ENCODE measurements around the gene ZBTB45.
A peak's percentile ranks its signal among the peaks of the same experiment; 100 is the strongest.
"Not testable (repeated sequence)": the region's sequence is repeated elsewhere in the genome, so short reads cannot be mapped to it uniquely, and the experiment has no call there.

The ZBTB45 gene

DNA sequence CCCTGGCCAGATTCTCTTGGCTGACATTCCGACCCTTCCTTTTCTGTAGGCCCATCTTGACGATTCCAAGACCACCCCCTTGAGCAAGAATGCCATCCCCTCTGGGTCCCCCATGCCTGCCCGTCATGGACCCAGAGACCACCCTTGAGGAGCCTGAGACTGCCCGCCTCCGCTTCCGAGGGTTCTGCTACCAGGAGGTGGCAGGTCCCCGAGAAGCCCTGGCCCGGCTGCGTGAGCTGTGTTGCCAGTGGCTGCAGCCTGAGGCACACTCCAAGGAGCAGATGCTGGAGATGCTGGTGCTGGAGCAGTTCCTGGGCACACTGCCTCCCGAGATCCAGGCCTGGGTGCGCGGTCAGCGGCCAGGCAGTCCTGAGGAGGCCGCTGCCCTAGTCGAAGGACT, 42.5 kb downstream of the ZBTB45 start:
- H3K9ac ChIP-seq (ENCODE audit: insufficient read length), result no peak overlapping the region
- no peak for DNase-seq (ENCODE audit: low read depth, low spot score)

DNA sequence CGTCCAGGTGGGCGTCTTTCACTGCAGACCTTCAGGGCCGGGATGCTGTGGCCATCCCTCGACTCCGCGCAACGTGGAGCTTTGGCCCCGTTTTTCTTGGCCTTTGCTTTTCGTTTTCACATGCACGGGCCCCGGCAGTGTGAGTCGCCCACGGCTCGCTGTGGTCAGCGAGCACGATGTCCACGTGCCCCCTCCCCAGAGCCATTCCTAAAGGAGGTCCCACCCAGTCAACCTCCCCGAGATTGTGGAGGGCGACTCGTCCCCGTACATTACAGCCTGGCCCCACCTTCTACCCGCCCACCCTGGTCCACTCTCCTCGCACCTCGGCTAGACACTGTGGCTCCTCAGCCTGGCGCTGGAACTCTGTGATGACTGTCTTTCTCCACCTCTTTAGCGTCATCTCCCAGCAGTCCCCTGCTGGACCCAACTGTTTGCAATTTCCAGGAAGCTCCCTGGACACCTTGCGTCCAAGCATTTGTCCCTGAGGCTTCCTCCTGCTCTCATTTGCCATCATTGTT, 43.1 kb downstream of the ZBTB45 start:
- H3K9me3 ChIP-seq (ENCODE audit: low read depth, low read length), result no peaks in the 10 kb centered on the region
- H3K4me3 ChIP-seq, result peak overlapping the region; percentile 84
- no peak for TF ChIP-seq POLR2AphosphoS5 (IDR thresholded peaks at IDR 0.05; ENCODE audit: borderline replicate concordance, low read depth, low read length)
- no peak for TF ChIP-seq EZH2 (IDR thresholded peaks at IDR 0.05)
- TF ChIP-seq FOXP2 (optimal IDR thresholded peaks at IDR 0.05; ENCODE audit: control extremely low read depth, extremely low read length, insufficient read depth), result no peak
- peak overlapping the region; percentile 78 for H3K9ac ChIP-seq (ENCODE audit: insufficient read length)
- no peaks in the 10 kb centered on the region for H3K36me3 ChIP-seq (ENCODE audit: insufficient read depth, low read length)
- H3K27ac ChIP-seq, result peak overlapping the region; percentile 73; the same call in 1 of the 2 replicates
- no peak for DNase-seq (ENCODE audit: low read depth, low spot score)

More for the DNA sequence above, 42.5 kb downstream of the ZBTB45 start:
- H3K9me3 ChIP-seq (ENCODE audit: low read depth, low read length), result no peaks in the 10 kb centered on the region
- no peak overlapping the region; the same call in 1 of the 2 replicates for H3K4me3 ChIP-seq
- H3K27ac ChIP-seq, result no peak overlapping the region
- H3K36me3 ChIP-seq (ENCODE audit: insufficient read depth, low read length), result no peaks in the 10 kb centered on the region
- TF ChIP-seq FOXP2 (optimal IDR thresholded peaks at IDR 0.05; ENCODE audit: control extremely low read depth, extremely low read length, insufficient read depth) (no peak), EZH2 (IDR thresholded peaks at IDR 0.05) (no peak), POLR2AphosphoS5 (IDR thresholded peaks at IDR 0.05; ENCODE audit: borderline replicate concordance, low read depth, low read length) (no peak; the same call in 1 of the 2 replicates)

DNA sequence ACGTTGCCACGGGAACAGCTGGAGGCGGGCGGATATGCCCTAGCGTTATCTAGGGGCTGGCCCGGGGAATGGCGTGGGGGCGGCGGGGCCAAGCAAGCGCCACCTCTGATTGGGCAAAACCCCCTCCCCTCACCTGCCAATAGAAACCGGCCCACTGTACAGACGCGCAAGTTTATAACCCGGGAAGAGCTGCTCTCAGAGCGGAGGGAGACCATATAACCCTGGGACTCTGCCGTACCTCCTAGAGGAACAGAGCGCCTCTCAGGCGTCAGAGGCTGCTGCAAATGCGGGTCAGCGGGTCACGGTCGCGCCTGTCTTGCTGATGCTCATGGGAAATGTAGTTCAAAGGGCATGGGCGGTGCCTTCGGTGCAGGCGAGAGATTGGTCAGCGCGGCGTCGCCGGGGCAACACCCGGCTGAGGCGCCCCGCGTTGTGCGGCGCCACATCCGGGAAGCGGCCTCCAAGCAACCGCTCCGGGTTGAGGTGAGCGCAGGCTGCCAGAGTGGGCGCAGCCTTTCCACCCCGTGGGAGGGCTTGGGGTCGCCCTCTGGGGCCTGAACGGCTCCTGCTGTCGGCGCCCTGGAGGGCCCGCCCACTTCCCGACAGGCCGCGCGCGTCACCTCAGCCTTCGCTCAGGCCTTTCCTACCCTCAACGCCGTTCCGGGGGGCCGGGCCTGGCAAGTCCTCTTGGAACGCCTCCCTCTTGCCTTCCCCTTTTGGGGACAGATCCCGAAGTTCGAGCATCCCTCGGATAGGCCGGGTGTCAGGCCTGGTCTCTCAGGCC, 43.7 kb downstream of the ZBTB45 start, which contains the start of gene ZNF446:
Gene ZNF446 (plus strand): TSS at position 639 of the 784 bp plus-strand sequence. CDS start 867 bp downstream, outside the sequence.
- H3K9ac ChIP-seq (ENCODE audit: insufficient read length), result peak within 1 kb of the TSS; percentile 78
- H3K9me3 ChIP-seq (ENCODE audit: low read depth, low read length), result no peaks in the 10 kb centered on the region
- H3K36me3 ChIP-seq (ENCODE audit: insufficient read depth, low read length), result no peaks in the 10 kb centered on the region; the same call in 1 of the 2 replicates
- peak; percentile 90 for DNase-seq (ENCODE audit: low read depth, low spot score)
- peak within 1 kb of the TSS; percentile 73 for H3K27ac ChIP-seq
- H3K4me3 ChIP-seq, result peak within 1 kb of the TSS; percentile 84
- TF ChIP-seq FOXP2 (optimal IDR thresholded peaks at IDR 0.05; ENCODE audit: control extremely low read depth, extremely low read length, insufficient read depth), result no peak
- peak; percentile 74; the same call in 1 of the 2 replicates for TF ChIP-seq POLR2AphosphoS5 (IDR thresholded peaks at IDR 0.05; ENCODE audit: borderline replicate concordance, low read depth, low read length)
- no peak for TF ChIP-seq EZH2 (IDR thresholded peaks at IDR 0.05)

DNA sequence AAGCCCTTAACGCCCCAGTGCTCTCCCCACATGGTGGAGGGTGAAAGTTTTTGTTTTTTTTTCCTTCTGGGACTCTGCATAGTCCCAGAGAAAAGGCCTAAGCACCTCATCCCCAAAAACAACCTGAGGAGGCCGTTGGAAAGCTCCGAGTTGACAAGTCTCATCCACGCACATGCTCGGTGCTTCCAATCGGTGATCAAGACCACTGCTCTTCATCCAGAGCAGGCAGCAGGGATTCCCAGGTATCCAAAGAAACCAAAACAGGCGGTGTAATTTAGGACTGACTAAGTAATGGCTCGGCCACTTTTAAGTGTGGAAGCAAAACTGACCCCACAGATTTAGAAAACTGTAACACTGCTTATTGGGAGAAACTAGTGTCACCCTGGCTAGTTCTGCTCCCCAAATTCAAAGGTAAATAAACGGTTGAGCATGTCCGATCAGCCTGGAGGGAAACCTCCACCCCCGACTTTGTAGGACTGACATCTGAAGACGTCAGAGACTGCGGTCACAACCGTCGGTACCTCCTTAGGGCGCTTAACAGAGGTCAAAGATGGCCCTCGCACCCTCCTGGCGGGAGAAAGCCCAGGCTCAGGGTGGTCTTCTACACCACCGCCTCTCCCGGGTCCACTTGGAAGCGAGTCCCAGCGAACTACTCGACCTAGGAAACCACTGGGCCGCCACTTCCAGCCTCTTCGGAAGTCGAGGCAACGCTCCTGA, 44.5 kb downstream of the ZBTB45 start:
- peak overlapping the region; percentile 73; the same call in 1 of the 2 replicates for H3K27ac ChIP-seq
- peak overlapping the region; percentile 43 for H3K9ac ChIP-seq (ENCODE audit: insufficient read length)

DNA sequence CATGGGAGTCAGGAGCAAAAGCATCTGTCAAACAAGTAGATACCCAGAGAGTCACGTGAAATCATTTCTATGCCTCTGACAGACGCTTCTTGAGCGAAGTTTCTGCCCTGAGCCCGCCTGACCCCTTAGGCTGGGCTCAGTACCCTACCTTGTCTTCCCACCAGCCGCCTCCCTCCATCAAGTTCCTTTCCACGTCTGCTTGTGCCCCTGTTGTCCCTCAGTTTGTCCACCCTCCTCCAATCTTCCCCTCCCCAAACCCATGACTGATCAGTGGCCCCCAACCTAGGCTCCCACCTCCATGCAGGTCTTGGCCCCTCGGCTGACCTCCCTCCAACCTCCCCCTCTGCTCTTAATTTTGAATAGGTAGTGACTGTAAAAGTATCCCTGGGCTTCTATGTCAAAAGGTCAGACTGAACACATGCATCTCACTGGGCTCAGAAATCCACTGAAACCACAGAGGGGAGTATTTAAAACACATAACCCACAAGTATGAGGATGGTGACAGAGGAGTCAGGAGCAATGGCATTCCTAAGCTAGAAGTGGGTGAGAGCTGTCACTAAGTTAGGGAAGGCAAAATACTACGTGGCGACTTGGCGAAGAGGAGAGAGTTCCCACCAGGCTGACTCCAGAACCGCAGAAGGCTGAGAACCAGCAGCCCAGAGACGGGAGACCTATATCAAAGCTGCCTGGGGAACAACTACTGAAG, 45.2 kb downstream of the ZBTB45 start:
- H3K36me3 ChIP-seq (ENCODE audit: insufficient read depth, low read length), result no peaks in the 10 kb centered on the region; the same call in 1 of the 2 replicates
- no peak for TF ChIP-seq FOXP2 (optimal IDR thresholded peaks at IDR 0.05; ENCODE audit: control extremely low read depth, extremely low read length, insufficient read depth)
- TF ChIP-seq POLR2AphosphoS5 (IDR thresholded peaks at IDR 0.05; ENCODE audit: borderline replicate concordance, low read depth, low read length), result peak; percentile 25; the same call in 1 of the 2 replicates
- TF ChIP-seq EZH2 (IDR thresholded peaks at IDR 0.05), result no peak
- no peak for DNase-seq (ENCODE audit: low read depth, low spot score)
- H3K9me3 ChIP-seq (ENCODE audit: low read depth, low read length), result no peaks in the 10 kb centered on the region
- no peak overlapping the region for H3K27ac ChIP-seq
- H3K9ac ChIP-seq (ENCODE audit: insufficient read length), result no peak overlapping the region
- H3K4me3 ChIP-seq, result no peak overlapping the region

More for the DNA sequence above, 44.5 kb downstream of the ZBTB45 start:
- Histone ChIP-seq H3K9me3 (ENCODE audit: low read depth, low read length) (no peaks in the 10 kb centered on the region), H3K4me3 (peak overlapping the region; percentile 84), H3K36me3 (ENCODE audit: insufficient read depth, low read length) (no peaks in the 10 kb centered on the region; the same call in 1 of the 2 replicates)
- DNase-seq (ENCODE audit: low read depth, low spot score), result no peak
- no peak for TF ChIP-seq FOXP2 (optimal IDR thresholded peaks at IDR 0.05; ENCODE audit: control extremely low read depth, extremely low read length, insufficient read depth)
- no peak for TF ChIP-seq EZH2 (IDR thresholded peaks at IDR 0.05)
- TF ChIP-seq POLR2AphosphoS5 (IDR thresholded peaks at IDR 0.05; ENCODE audit: borderline replicate concordance, low read depth, low read length), result no peak; the same call in 1 of the 2 replicates

DNA sequence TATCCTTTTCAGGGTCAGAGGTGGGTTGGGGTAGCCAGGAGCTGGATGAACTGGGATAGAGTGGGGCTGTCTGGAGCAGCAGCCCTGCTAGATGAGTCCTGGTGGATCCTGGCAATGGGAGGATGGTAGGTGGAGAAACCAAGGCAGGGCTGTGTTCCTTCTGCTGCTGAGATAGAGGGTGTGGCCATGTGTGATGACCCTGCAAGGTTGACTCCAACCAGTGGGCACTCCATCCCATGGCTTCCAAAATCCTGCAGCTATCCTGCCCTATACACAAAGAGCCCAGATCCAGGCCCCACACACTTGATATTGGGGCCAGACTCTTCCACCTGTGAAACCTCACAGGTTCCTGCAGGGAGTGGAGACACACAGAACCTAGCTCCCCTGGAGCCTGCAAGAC, 45.8 kb downstream of the ZBTB45 start:
- no peak for DNase-seq (ENCODE audit: low read depth, low spot score)
- no peak; the same call in 1 of the 2 replicates for TF ChIP-seq POLR2AphosphoS5 (IDR thresholded peaks at IDR 0.05; ENCODE audit: borderline replicate concordance, low read depth, low read length)
- no peak for TF ChIP-seq EZH2 (IDR thresholded peaks at IDR 0.05)
- no peak for TF ChIP-seq FOXP2 (optimal IDR thresholded peaks at IDR 0.05; ENCODE audit: control extremely low read depth, extremely low read length, insufficient read depth)
- Histone ChIP-seq H3K27ac (no peak overlapping the region), H3K9me3 (ENCODE audit: low read depth, low read length) (no peaks in the 10 kb centered on the region), H3K9ac (ENCODE audit: insufficient read length) (no peak overlapping the region), H3K4me3 (no peak overlapping the region), H3K36me3 (ENCODE audit: insufficient read depth, low read length) (no peaks in the 10 kb centered on the region; the same call in 1 of the 2 replicates)

DNA sequence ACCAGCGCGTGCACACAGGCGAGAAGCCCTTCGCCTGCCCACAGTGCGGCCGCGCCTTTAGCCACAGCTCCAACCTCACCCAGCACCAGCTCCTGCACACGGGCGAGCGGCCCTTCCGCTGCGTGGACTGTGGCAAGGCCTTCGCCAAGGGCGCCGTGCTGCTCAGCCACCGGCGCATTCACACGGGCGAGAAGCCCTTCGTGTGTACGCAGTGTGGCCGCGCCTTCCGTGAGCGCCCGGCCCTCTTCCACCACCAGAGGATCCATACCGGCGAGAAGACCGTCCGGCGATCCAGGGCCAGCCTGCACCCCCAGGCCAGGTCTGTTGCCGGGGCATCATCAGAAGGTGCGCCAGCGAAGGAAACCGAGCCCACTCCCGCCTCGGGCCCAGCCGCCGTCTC, 47.9 kb downstream of the ZBTB45 start:
- no peaks in the 10 kb centered on the region for H3K9me3 ChIP-seq (ENCODE audit: low read depth, low read length)
- TF ChIP-seq EZH2 (IDR thresholded peaks at IDR 0.05), result no peak
- TF ChIP-seq POLR2AphosphoS5 (IDR thresholded peaks at IDR 0.05; ENCODE audit: borderline replicate concordance, low read depth, low read length), result no peak
- TF ChIP-seq FOXP2 (optimal IDR thresholded peaks at IDR 0.05; ENCODE audit: control extremely low read depth, extremely low read length, insufficient read depth), result no peak
- H3K4me3 ChIP-seq, result no peak overlapping the region
- H3K36me3 ChIP-seq (ENCODE audit: insufficient read depth, low read length), result no peaks in the 10 kb centered on the region; the same call in 1 of the 2 replicates
- H3K27ac ChIP-seq, result no peak overlapping the region
- DNase-seq (ENCODE audit: low read depth, low spot score), result no peak
- H3K9ac ChIP-seq (ENCODE audit: insufficient read length), result no peak overlapping the region

DNA sequence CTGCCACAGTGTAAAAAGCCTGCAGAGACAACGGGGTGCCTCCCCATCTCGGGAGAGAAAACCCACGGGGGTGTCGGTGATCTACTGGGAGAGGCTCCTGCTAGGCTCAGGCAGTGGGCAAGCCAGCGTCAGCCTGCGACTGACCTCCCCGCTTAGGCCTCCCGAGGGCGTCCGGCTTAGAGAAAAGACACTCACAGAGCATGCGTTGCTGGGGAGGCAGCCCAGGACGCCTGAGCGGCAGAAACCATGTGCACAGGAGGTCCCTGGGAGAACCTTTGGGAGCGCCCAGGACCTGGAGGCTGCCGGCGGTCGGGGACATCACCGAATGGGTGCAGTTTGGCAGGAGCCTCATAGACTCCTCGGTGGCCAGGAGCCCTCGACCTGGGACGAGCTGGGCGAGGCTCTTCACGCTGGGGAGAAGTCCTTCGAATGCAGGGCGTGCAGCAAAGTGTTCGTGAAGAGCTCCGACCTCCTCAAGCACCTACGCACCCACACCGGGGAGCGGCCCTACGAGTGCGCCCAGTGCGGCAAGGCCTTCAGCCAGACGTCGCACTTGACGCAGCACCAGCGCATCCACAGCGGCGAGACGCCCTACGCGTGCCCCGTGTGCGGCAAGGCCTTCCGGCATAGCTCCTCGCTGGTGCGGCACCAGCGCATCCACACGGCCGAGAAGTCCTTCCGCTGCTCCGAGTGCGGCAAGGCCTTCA, 48.6 kb downstream of the ZBTB45 start:
- H3K36me3 ChIP-seq (ENCODE audit: insufficient read depth, low read length); DNase-seq (ENCODE audit: low read depth, low spot score); H3K4me3 ChIP-seq; H3K27ac ChIP-seq; H3K9ac ChIP-seq (ENCODE audit: insufficient read length); H3K9me3 ChIP-seq (ENCODE audit: low read depth, low read length): not testable (repeated sequence)

All from SK-N-MC (cell line).